Spleen (tissue), 7 donors: ENCODE results near the gene HMHB1.

ENCODE experiments used
- CTCF ChIP-seq, 11 experiments: fragments of 200-600 bp in 7 of 11; fragments of 450-650 bp in 4 of 11; sonication (generic) in 4 of 11; IDR thresholded peaks in 8 of 11; conservative IDR thresholded peaks in 3 of 11; 1 replicate in 7 of 11; 2 replicates in 4 of 11; pipeline versions ENCODE4 v1.4.0 to v1.8.0; 2016 to 2021; ENCODE audit warnings: antibody characterized with exemption in 11 of 11, inconsistent platforms in 4 of 11, mild to moderate bottlenecking in 1 of 11
- POLR2A ChIP-seq, 3 donors: fragments of 450-650 bp; IDR thresholded peaks; one replicate each; pipeline ENCODE4 v1.5.1; 2017; ENCODE audit warnings: antibody characterized with exemption in 3 of 3, mild to moderate bottlenecking in 1 of 3
- donor health status: DM: no; HTN: no; CAD: no; lungs with moderate emphysema.
- donor health status: DM: no; HTN: no; CAD: no.
- donor health status: DM: no; HTN: no; CAD: no.

GRCh38 chr5:143779506-143779905, 32.5 kb upstream of the HMHB1 start:
- no peak for TF ChIP-seq POLR2A (IDR thresholded peaks at IDR 0.05)
- no peak for TF ChIP-seq CTCF (IDR thresholded peaks at IDR 0.05 in 8 of 11, conservative IDR thresholded peaks at IDR 0.05 in 3 of 11)
